ENCODE measurements around the gene MUSK.

MUSK gene

DNA sequence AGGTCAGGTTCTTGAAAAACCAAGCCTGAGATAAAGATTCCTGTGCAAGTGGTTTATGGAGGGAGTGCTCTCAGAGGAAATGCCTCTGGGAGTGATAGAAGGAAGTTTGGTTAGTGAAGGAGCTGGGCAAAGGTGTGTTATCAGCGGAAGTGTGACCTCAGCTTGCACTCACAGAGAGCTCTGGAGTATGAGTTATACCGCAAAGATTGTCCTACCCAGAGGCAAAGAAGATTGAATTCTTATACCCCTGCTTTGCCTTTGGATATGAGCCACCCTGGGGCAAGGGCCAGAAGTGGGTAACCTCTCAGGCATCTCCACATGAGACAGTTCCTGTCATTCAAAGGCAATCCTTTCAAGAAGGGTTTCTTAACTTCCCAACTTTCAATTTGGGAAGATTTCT lies 145.6 kb downstream of the MUSK start:
- no peak overlapping the region for H3K18ac ChIP-seq (ENCODE audit: low read depth in 1 of 2, low read length in 2 of 2)
- no peak overlapping the region for H3K9ac ChIP-seq (ENCODE audit: low read length)
- no peak for DNase-seq
- H2BK120ac ChIP-seq (ENCODE audit: low read depth, low read length): no peak overlapping the region
- no peaks in the 10 kb centered on the region for H3K79me1 ChIP-seq (replicated peaks; ENCODE audit: low read length, poor library complexity, severe bottlenecking)
- no peak overlapping the region for H3K23ac ChIP-seq (ENCODE audit: low read length in 2 of 2)
- H4K91ac ChIP-seq (ENCODE audit: low read length): no peak overlapping the region
- no peaks in the 10 kb centered on the region for H3K9me3 ChIP-seq (ENCODE audit: control insufficient read depth, low read length)
- H3K4ac ChIP-seq (ENCODE audit: low read depth in 1 of 2, low read length in 2 of 2): no peak overlapping the region
- H2BK15ac ChIP-seq (ENCODE audit: low read depth, poor library complexity, severe bottlenecking): no peak overlapping the region
- no peak overlapping the region for H3K27ac ChIP-seq (ENCODE audit: low read length, poor library complexity, severe bottlenecking)
- no peak overlapping the region for H3K14ac ChIP-seq (ENCODE audit: low read length in 2 of 2)
- no peak overlapping the region for H4K8ac ChIP-seq (ENCODE audit: low read length)
- H3K4me1 ChIP-seq (ENCODE audit: control insufficient read depth, insufficient read depth, low read depth, low read length): no peaks in the 10 kb centered on the region
- no peaks in the 10 kb centered on the region for H3K27me3 ChIP-seq (ENCODE audit: control insufficient read depth in 1 of 2, insufficient read depth in 1 of 2, low read length in 2 of 2)
- no peaks in the 10 kb centered on the region for H3K36me3 ChIP-seq (ENCODE audit: control insufficient read depth in 1 of 2, insufficient read depth in 2 of 2, low read depth in 1 of 2, low read length in 2 of 2)
- no peak overlapping the region for H2AFZ ChIP-seq (ENCODE audit: low read depth, low read length)
- H2BK5ac ChIP-seq (ENCODE audit: low read depth, low read length, poor library complexity, severe bottlenecking): no peak overlapping the region
- H2BK12ac ChIP-seq (ENCODE audit: low read length in 2 of 2): no peak overlapping the region
- WGBS: 97% methylated on average over 2 of the region's 2 CpGs
- no peak overlapping the region for H2AK5ac ChIP-seq (ENCODE audit: low read length, severe bottlenecking)
- no peak overlapping the region for H3K4me3 ChIP-seq (ENCODE audit: insufficient read depth in 1 of 2, low read depth in 1 of 2, low read length in 2 of 2)
- H3K4me2 ChIP-seq (ENCODE audit: low read length, poor library complexity, severe bottlenecking): no peak overlapping the region

DNA sequence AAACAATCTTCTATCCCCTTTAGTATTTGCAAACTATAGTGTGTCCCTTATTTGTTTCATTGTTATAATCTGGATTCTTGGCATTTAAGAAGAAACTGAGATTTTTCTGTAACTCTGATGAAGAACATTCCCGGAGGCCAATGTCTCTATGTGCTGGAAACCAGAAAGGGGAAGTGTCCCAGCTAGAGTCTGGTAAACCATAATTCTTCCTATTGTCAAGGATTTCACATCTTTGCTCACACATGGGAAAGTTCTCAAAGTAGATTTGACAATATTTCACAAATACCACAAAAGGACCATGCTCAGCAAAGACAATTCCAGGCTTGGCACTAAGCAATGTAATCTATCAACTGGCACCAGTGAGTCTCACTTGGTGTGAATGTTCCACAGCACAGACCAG lies 146.8 kb downstream of the MUSK start:
- Histone ChIP-seq H4K91ac (ENCODE audit: low read length) (no peak overlapping the region), H2BK5ac (ENCODE audit: low read depth, low read length, poor library complexity, severe bottlenecking) (no peak overlapping the region), H3K4me3 (ENCODE audit: insufficient read depth in 1 of 2, low read depth in 1 of 2, low read length in 2 of 2) (no peak overlapping the region), H3K9me3 (ENCODE audit: control insufficient read depth, low read length) (no peaks in the 10 kb centered on the region), H3K36me3 (ENCODE audit: control insufficient read depth in 1 of 2, insufficient read depth in 2 of 2, low read depth in 1 of 2, low read length in 2 of 2) (no peaks in the 10 kb centered on the region), H2AFZ (ENCODE audit: low read depth, low read length) (no peak overlapping the region), H3K79me1 (replicated peaks; ENCODE audit: low read length, poor library complexity, severe bottlenecking) (no peaks in the 10 kb centered on the region), H3K4me2 (ENCODE audit: low read length, poor library complexity, severe bottlenecking) (no peak overlapping the region), H3K27me3 (ENCODE audit: control insufficient read depth in 1 of 2, insufficient read depth in 1 of 2, low read length in 2 of 2) (no peaks in the 10 kb centered on the region), H4K8ac (ENCODE audit: low read length) (no peak overlapping the region), H3K4me1 (ENCODE audit: control insufficient read depth, insufficient read depth, low read depth, low read length) (no peaks in the 10 kb centered on the region), H3K23ac (ENCODE audit: low read length in 2 of 2) (no peak overlapping the region), H3K9ac (ENCODE audit: low read length) (no peak overlapping the region), H2BK12ac (ENCODE audit: low read length in 2 of 2) (no peak overlapping the region), H3K14ac (ENCODE audit: low read length in 2 of 2) (no peak overlapping the region), H2BK120ac (ENCODE audit: low read depth, low read length) (no peak overlapping the region), H2BK15ac (ENCODE audit: low read depth, poor library complexity, severe bottlenecking) (no peak overlapping the region), H3K4ac (ENCODE audit: low read depth in 1 of 2, low read length in 2 of 2) (no peak overlapping the region), H3K27ac (ENCODE audit: low read length, poor library complexity, severe bottlenecking) (no peak overlapping the region), H2AK5ac (ENCODE audit: low read length, severe bottlenecking) (no peak overlapping the region), H3K18ac (ENCODE audit: low read depth in 1 of 2, low read length in 2 of 2) (no peak overlapping the region)
- no peak for DNase-seq
- WGBS: 92% methylated on average over 1 of the region's 1 CpG

GRCh38 chr9:110820381-110820780 lies 151.8 kb downstream of the MUSK start:
- H3K27ac ChIP-seq (ENCODE audit: low read length, poor library complexity, severe bottlenecking): no peak overlapping the region
- no peak overlapping the region for H2AK5ac ChIP-seq (ENCODE audit: low read length, severe bottlenecking)
- no peak overlapping the region for H4K91ac ChIP-seq (ENCODE audit: low read length)
- no peak overlapping the region for H3K9ac ChIP-seq (ENCODE audit: low read length)
- no peaks in the 10 kb centered on the region for H3K79me1 ChIP-seq (replicated peaks; ENCODE audit: low read length, poor library complexity, severe bottlenecking)
- no peak for DNase-seq
- H3K4ac ChIP-seq (ENCODE audit: low read depth in 1 of 2, low read length in 2 of 2): no peak overlapping the region
- no peaks in the 10 kb centered on the region for H3K9me3 ChIP-seq (ENCODE audit: control insufficient read depth, low read length)
- H2AFZ ChIP-seq (ENCODE audit: low read depth, low read length): no peak overlapping the region
- no peak overlapping the region for H3K14ac ChIP-seq (ENCODE audit: low read length in 2 of 2)
- no peak overlapping the region for H4K8ac ChIP-seq (ENCODE audit: low read length)
- 75% methylated on average over 1 of the region's 1 CpG for WGBS
- no peaks in the 10 kb centered on the region for H3K27me3 ChIP-seq (ENCODE audit: control insufficient read depth in 1 of 2, insufficient read depth in 1 of 2, low read length in 2 of 2)
- no peak overlapping the region for H3K18ac ChIP-seq (ENCODE audit: low read depth in 1 of 2, low read length in 2 of 2)
- no peak overlapping the region for H2BK5ac ChIP-seq (ENCODE audit: low read depth, low read length, poor library complexity, severe bottlenecking)
- no peak overlapping the region for H3K23ac ChIP-seq (ENCODE audit: low read length in 2 of 2)
- no peaks in the 10 kb centered on the region for H3K36me3 ChIP-seq (ENCODE audit: control insufficient read depth in 1 of 2, insufficient read depth in 2 of 2, low read depth in 1 of 2, low read length in 2 of 2)
- no peak overlapping the region for H2BK12ac ChIP-seq (ENCODE audit: low read length in 2 of 2)
- H3K4me2 ChIP-seq (ENCODE audit: low read length, poor library complexity, severe bottlenecking): no peak overlapping the region
- H2BK120ac ChIP-seq (ENCODE audit: low read depth, low read length): no peak overlapping the region
- H3K4me1 ChIP-seq (ENCODE audit: control insufficient read depth, insufficient read depth, low read depth, low read length): no peaks in the 10 kb centered on the region
- H2BK15ac ChIP-seq (ENCODE audit: low read depth, poor library complexity, severe bottlenecking): no peak overlapping the region
- no peak overlapping the region for H3K4me3 ChIP-seq (ENCODE audit: insufficient read depth in 1 of 2, low read depth in 1 of 2, low read length in 2 of 2)

DNA sequence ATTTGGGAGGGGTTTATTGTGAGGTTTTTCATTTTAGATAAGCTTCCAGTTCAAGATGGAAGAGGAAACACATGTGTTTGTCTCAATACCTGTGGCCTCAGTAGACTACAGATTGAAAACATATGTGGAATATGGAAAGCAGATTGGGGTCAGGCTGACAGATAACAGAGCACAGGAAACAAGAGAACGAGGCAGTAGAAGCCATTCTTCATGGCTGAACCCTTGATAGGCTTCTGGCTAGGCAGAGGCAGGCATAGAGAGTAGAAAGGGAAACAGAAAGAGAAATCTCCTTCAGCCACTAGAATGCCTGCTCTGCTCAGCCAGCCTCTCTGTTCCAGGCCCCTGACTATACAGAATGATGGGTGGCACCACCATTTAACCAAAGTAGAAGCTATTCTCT lies 152.5 kb downstream of the MUSK start:
- Histone ChIP-seq H3K36me3 (ENCODE audit: control insufficient read depth in 1 of 2, insufficient read depth in 2 of 2, low read depth in 1 of 2, low read length in 2 of 2) (no peaks in the 10 kb centered on the region), H2BK120ac (ENCODE audit: low read depth, low read length) (no peak overlapping the region), H3K18ac (ENCODE audit: low read depth in 1 of 2, low read length in 2 of 2) (no peak overlapping the region), H3K27me3 (ENCODE audit: control insufficient read depth in 1 of 2, insufficient read depth in 1 of 2, low read length in 2 of 2) (no peaks in the 10 kb centered on the region), H2AFZ (ENCODE audit: low read depth, low read length) (no peak overlapping the region), H3K9ac (ENCODE audit: low read length) (no peak overlapping the region), H3K27ac (ENCODE audit: low read length, poor library complexity, severe bottlenecking) (no peak overlapping the region), H3K9me3 (ENCODE audit: control insufficient read depth, low read length) (no peaks in the 10 kb centered on the region), H2BK5ac (ENCODE audit: low read depth, low read length, poor library complexity, severe bottlenecking) (no peak overlapping the region), H4K8ac (ENCODE audit: low read length) (no peak overlapping the region), H3K23ac (ENCODE audit: low read length in 2 of 2) (no peak overlapping the region), H3K4me1 (ENCODE audit: control insufficient read depth, insufficient read depth, low read depth, low read length) (no peaks in the 10 kb centered on the region), H2AK5ac (ENCODE audit: low read length, severe bottlenecking) (no peak overlapping the region), H3K14ac (ENCODE audit: low read length in 2 of 2) (no peak overlapping the region), H3K4ac (ENCODE audit: low read depth in 1 of 2, low read length in 2 of 2) (no peak overlapping the region), H2BK15ac (ENCODE audit: low read depth, poor library complexity, severe bottlenecking) (no peak overlapping the region), H3K4me2 (ENCODE audit: low read length, poor library complexity, severe bottlenecking) (no peak overlapping the region), H2BK12ac (ENCODE audit: low read length in 2 of 2) (no peak overlapping the region), H4K91ac (ENCODE audit: low read length) (no peak overlapping the region), H3K4me3 (ENCODE audit: insufficient read depth in 1 of 2, low read depth in 1 of 2, low read length in 2 of 2) (peak overlapping the region in 1 of 2 experiments; percentile 2), H3K79me1 (replicated peaks; ENCODE audit: low read length, poor library complexity, severe bottlenecking) (no peaks in the 10 kb centered on the region)
- DNase-seq: no peak
- WGBS: 26% methylated on average over 1 of the region's 1 CpG

Measured in mesenchymal stem cell (in vitro differentiated cells and primary cell).